ENCODE results near the gene MITF. TPM values are rescaled to one million over a fixed set of nuclear protein-coding genes. Genes with fewer than 3 reads are reported as not detected.

Gene MITF
- total and polyA plus RNA-seq, 2 of the 4 experiments (the other 2 are of a cell fraction): 6.5 to 16.7 TPM

- Histone ChIP-seq H2BK20ac (ENCODE audit: low read depth, low read length) (no peak overlapping the region), H2BK15ac (ENCODE audit: low read depth, low read length) (no peak overlapping the region), H3K4me1 (ENCODE audit: control insufficient read depth, insufficient read depth, low read length) (peaks cover 4% of the 10 kb centered on the region), H3K79me1 (ENCODE audit: low read depth in 1 of 2, low read length in 2 of 2) (peaks cover 0 to 19% of the 10 kb centered on the region in 2 experiments; a peak in 2 of 4 replicates), H2AK5ac (ENCODE audit: low read depth, low read length) (no peak overlapping the region), H3K14ac (replicated peaks; ENCODE audit: low read depth, low read length) (no peak overlapping the region), H3K36me3 (ENCODE audit: control insufficient read depth, insufficient read depth, low read length) (no peaks in the 10 kb centered on the region), H3K4ac (ENCODE audit: low read depth, low read length) (no peak overlapping the region), H4K8ac (ENCODE audit: low read depth in 2 of 2, low read length in 2 of 2) (no peak overlapping the region), H3K4me3 (ENCODE audit: insufficient read depth, low read depth, low read length) (no peak overlapping the region), H3K18ac (ENCODE audit: low read depth, low read length) (no peak overlapping the region), H2BK5ac (ENCODE audit: low read depth, low read length, poor library complexity, severe bottlenecking) (no peak overlapping the region), H2AK9ac (replicated peaks; ENCODE audit: low read depth, low read length, poor library complexity) (no peak overlapping the region), H3K9me1 (ENCODE audit: insufficient read depth, low read length) (no peaks in the 10 kb centered on the region), H2BK120ac (ENCODE audit: low read depth, low read length) (no peak overlapping the region), H3K23ac (ENCODE audit: low read depth, low read length) (no peak overlapping the region), H3K27me3 (ENCODE audit: control insufficient read depth, insufficient read depth, low read length) (no peaks in the 10 kb centered on the region), H4K5ac (ENCODE audit: low read depth, low read length) (no peak overlapping the region), H4K20me1 (ENCODE audit: insufficient read depth, low read length) (no peaks in the 10 kb centered on the region), H3K9me3 (ENCODE audit: control insufficient read depth, insufficient read depth, low read length) (0 out of 2 replicates have a peak, but pooled peaks cover 2% of the 10 kb centered on the region), H3K4me2 (ENCODE audit: low read depth, low read length) (no peak overlapping the region), H2AFZ (replicated peaks; ENCODE audit: low read length, poor library complexity) (no peak overlapping the region), H3K9ac (ENCODE audit: low read depth, low read length) (no peak overlapping the region), H4K91ac (ENCODE audit: insufficient read depth, low read depth, low read length) (no peak overlapping the region), H3K27ac (ENCODE audit: insufficient read depth, low read length) (no peak overlapping the region), H3K56ac (ENCODE audit: extremely low read depth, insufficient read depth, low read length) (no peak overlapping the region)
- ChIA-PET POLR2A (ENCODE audit: unreplicated experiment) (no interaction called here), CTCF (no interaction called here)
- no TSS peak for BruUV-seq (replicated peaks)
- dilution Hi-C loops (cut with HindIII; ENCODE audit: low sequenced_read_pairs, unreplicated experiment) (no loop called here), intact Hi-C loops (cut with micrococcal nuclease) (no loop called here), in situ Hi-C loops (cut with MboI; ENCODE audit: low sequenced_read_pairs) (no loop called here)
- DNase-seq (peak; percentile 53), ATAC-seq (ENCODE audit: low read depth) (peak; percentile 79)
- no peak for TF ChIP-seq RCOR1 (IDR thresholded peaks at IDR 0.05; ENCODE audit: insufficient replicate concordance, low read length)
- TF ChIP-seq CEBPB (IDR thresholded peaks at IDR 0.05; ENCODE audit: low read depth, low read length): no peak
- TF ChIP-seq RFX5 (IDR thresholded peaks at IDR 0.05; ENCODE audit: low read depth, low read length): no peak
- TF ChIP-seq POLR2A (IDR thresholded peaks at IDR 0.05; ENCODE audit: low read depth, low read length): no peak
- TF ChIP-seq BHLHE40 (IDR thresholded peaks at IDR 0.05; ENCODE audit: low read depth, low read length): no peak
- TF ChIP-seq NFE2L2 (IDR thresholded peaks at IDR 0.05; ENCODE audit: low read depth, low read length): no peak
- no peak for TF ChIP-seq FOS (IDR thresholded peaks at IDR 0.05; ENCODE audit: low read depth, low read length)
- TF ChIP-seq CHD1 (IDR thresholded peaks at IDR 0.05; ENCODE audit: low read depth, low read length): no peak
- TF ChIP-seq MAZ (IDR thresholded peaks at IDR 0.05; ENCODE audit: borderline replicate concordance, low read depth, low read length): no peak
- TF ChIP-seq SMC3 (IDR thresholded peaks at IDR 0.05; ENCODE audit: low read depth, low read length): no peak
- no peak for TF ChIP-seq CTCF (conservative IDR thresholded peaks at IDR 0.05; ENCODE audit: low read depth, low read length)
- no peak for TF ChIP-seq RAD21 (IDR thresholded peaks at IDR 0.05; ENCODE audit: low read length)
- no peak for TF ChIP-seq MXI1 (IDR thresholded peaks at IDR 0.05; ENCODE audit: borderline replicate concordance, low read depth, low read length)
- TF ChIP-seq, protein P1, sequence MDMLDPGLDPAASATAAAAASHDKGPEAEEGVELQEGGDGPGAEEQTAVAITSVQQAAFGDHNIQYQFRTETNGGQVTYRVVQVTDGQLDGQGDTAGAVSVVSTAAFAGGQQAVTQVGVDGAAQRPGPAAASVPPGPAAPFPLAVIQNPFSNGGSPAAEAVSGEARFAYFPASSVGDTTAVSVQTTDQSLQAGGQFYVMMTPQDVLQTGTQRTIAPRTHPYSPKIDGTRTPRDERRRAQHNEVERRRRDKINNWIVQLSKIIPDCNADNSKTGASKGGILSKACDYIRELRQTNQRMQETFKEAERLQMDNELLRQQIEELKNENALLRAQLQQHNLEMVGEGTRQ (IDR thresholded peaks at IDR 0.05; ENCODE audit: low read depth, low read length): no peak
- TF ChIP-seq ELK1 (IDR thresholded peaks at IDR 0.05; ENCODE audit: borderline replicate concordance, low read depth, low read length): no peak
- TF ChIP-seq MAFK (IDR thresholded peaks at IDR 0.05; ENCODE audit: low read depth, low read length): no peak
- WGBS, 2 experiments (ENCODE audit: extremely low coverage in 2 of 2, insufficient read length in 1 of 2): no CpG with 5 or more reads among the region's 1 CpG
Observed at GRCh38 chr3:69823743-69824142, 84.5 kb downstream of the MITF start.

Measured in IMR-90 (cell line).